Kidney capillary endothelial cell (primary cell): ENCODE results near the gene HOXD8.

Source experiments
- DNase-seq: peaks from one replicate; pipeline ENCODE4 v3.0.0-alpha.2; 2018; ENCODE audit warnings: low spot score

HOXD8 gene

GRCh38 chr2:176091329-176092258 is 37.9 kb upstream of the HOXD8 start:
- no peak for DNase-seq

- DNase-seq: no peak
Observed at GRCh38 chr2:176092270-176093144, 37.0 kb upstream of the HOXD8 start, which contains the start of gene HOXD13. Gene HOXD13, plus strand, starts transcription at chr2:176092721. Its CDS starts 170 bp downstream, at chr2:176092891.

GRCh38 chr2:176093145-176093897 is 36.2 kb upstream of the HOXD8 start:
- DNase-seq: no peak

- DNase-seq: no peak
Observed at GRCh38 chr2:176093898-176094249, 35.6 kb upstream of the HOXD8 start.

GRCh38 chr2:176094349-176094748 is 35.2 kb upstream of the HOXD8 start:
- DNase-seq: no peak

GRCh38 chr2:176095421-176095820 is 34.1 kb upstream of the HOXD8 start:
- DNase-seq: no peak

GRCh38 chr2:176096243-176096985 is 33.1 kb upstream of the HOXD8 start:
- DNase-seq: no peak

- peak; percentile 46 for DNase-seq
Observed at GRCh38 chr2:176096986-176097819, 32.3 kb upstream of the HOXD8 start.

- DNase-seq: no peak
Observed at GRCh38 chr2:176097820-176098365, 31.6 kb upstream of the HOXD8 start.

GRCh38 chr2:176098366-176099158 is 30.9 kb upstream of the HOXD8 start:
- DNase-seq: no peak

- DNase-seq: no peak
Observed at GRCh38 chr2:176099159-176099727, 30.3 kb upstream of the HOXD8 start.

GRCh38 chr2:176099728-176100546 is 29.6 kb upstream of the HOXD8 start, which contains the start of gene HOXD12:
Gene HOXD12, plus strand, starts transcription at chr2:176099795. Its CDS starts 7 bp downstream, at chr2:176099802.
- no peak for DNase-seq

- DNase-seq: no peak
Observed at GRCh38 chr2:176100547-176101140, 28.9 kb upstream of the HOXD8 start.

GRCh38 chr2:176101216-176101830 is 28.2 kb upstream of the HOXD8 start:
- DNase-seq: no peak

GRCh38 chr2:176101842-176102241 is 27.7 kb upstream of the HOXD8 start:
- no peak for DNase-seq

GRCh38 chr2:176102309-176102866 is 27.1 kb upstream of the HOXD8 start:
- DNase-seq: no peak

- no peak for DNase-seq
Observed at GRCh38 chr2:176103194-176103593, 26.3 kb upstream of the HOXD8 start.
